ENCODE results near the gene IFI30. TPM values are rescaled to one million over a fixed set of nuclear protein-coding genes. Genes with fewer than 3 reads are reported as not detected.

IFI30 gene
- total RNA-seq, 1 experiment from 2014 or later: not detected

GRCh38 chr19:18143902-18144301 lies 29.7 kb upstream of the IFI30 start:
- no peaks in the 10 kb centered on the region for H3K9me3 ChIP-seq (ENCODE audit: low read depth, low read length, poor library complexity, severe bottlenecking)
- BruUV-seq (replicated peaks): no TSS peak
- H3K4me1 ChIP-seq (ENCODE audit: insufficient read depth, low read length, poor library complexity, severe bottlenecking): no peaks in the 10 kb centered on the region
- no peak overlapping the region for H3K27ac ChIP-seq (ENCODE audit: low read depth, low read length, poor library complexity, severe bottlenecking)
- intact Hi-C loops (cut with micrococcal nuclease; ENCODE audit: unreplicated experiment): no loop called here
- POLR2A ChIA-PET (ENCODE audit: low non-redundant PET): no interaction called here
- no peaks in the 10 kb centered on the region for H3K27me3 ChIP-seq (replicated peaks; ENCODE audit: insufficient read depth, low read depth, low read length, poor library complexity)
- DNase-seq (ENCODE audit: low spot score): no peak
- H3K36me3 ChIP-seq (ENCODE audit: insufficient read depth, low read length, poor library complexity, severe bottlenecking): peaks cover 12% of the 10 kb centered on the region
- no peak overlapping the region for H3K4me3 ChIP-seq (ENCODE audit: low read depth, low read length, poor library complexity, severe bottlenecking)
- CTCF ChIA-PET: no interaction called here
- TF ChIP-seq CTCF (conservative IDR thresholded peaks at IDR 0.05; ENCODE audit: low read depth, low read length): no peak
- no peak for TF ChIP-seq EZH2 (IDR thresholded peaks at IDR 0.05; ENCODE audit: borderline replicate concordance, low read depth, low read length, poor library complexity, severe bottlenecking)

GRCh38 chr19:18144361-18144760 lies 29.3 kb upstream of the IFI30 start:
- Histone ChIP-seq H3K36me3 (ENCODE audit: insufficient read depth, low read length, poor library complexity, severe bottlenecking) (peaks cover 12% of the 10 kb centered on the region), H3K4me1 (ENCODE audit: insufficient read depth, low read length, poor library complexity, severe bottlenecking) (no peaks in the 10 kb centered on the region), H3K27me3 (replicated peaks; ENCODE audit: insufficient read depth, low read depth, low read length, poor library complexity) (no peaks in the 10 kb centered on the region), H3K9me3 (ENCODE audit: low read depth, low read length, poor library complexity, severe bottlenecking) (no peaks in the 10 kb centered on the region), H3K27ac (ENCODE audit: low read depth, low read length, poor library complexity, severe bottlenecking) (no peak overlapping the region), H3K4me3 (ENCODE audit: low read depth, low read length, poor library complexity, severe bottlenecking) (no peak overlapping the region)
- ChIA-PET CTCF (no interaction called here), POLR2A (ENCODE audit: low non-redundant PET) (no interaction called here)
- intact Hi-C loops (cut with micrococcal nuclease; ENCODE audit: unreplicated experiment): no loop called here
- no TSS peak for BruUV-seq (replicated peaks)
- TF ChIP-seq CTCF (conservative IDR thresholded peaks at IDR 0.05; ENCODE audit: low read depth, low read length) (no peak), EZH2 (IDR thresholded peaks at IDR 0.05; ENCODE audit: borderline replicate concordance, low read depth, low read length, poor library complexity, severe bottlenecking) (no peak)
- DNase-seq (ENCODE audit: low spot score): no peak

GRCh38 chr19:18144906-18145305 lies 28.7 kb upstream of the IFI30 start:
- Histone ChIP-seq H3K9me3 (ENCODE audit: low read depth, low read length, poor library complexity, severe bottlenecking) (no peaks in the 10 kb centered on the region), H3K36me3 (ENCODE audit: insufficient read depth, low read length, poor library complexity, severe bottlenecking) (peaks cover 12% of the 10 kb centered on the region), H3K27me3 (replicated peaks; ENCODE audit: insufficient read depth, low read depth, low read length, poor library complexity) (no peaks in the 10 kb centered on the region), H3K4me3 (ENCODE audit: low read depth, low read length, poor library complexity, severe bottlenecking) (no peak overlapping the region), H3K27ac (ENCODE audit: low read depth, low read length, poor library complexity, severe bottlenecking) (no peak overlapping the region), H3K4me1 (ENCODE audit: insufficient read depth, low read length, poor library complexity, severe bottlenecking) (no peaks in the 10 kb centered on the region)
- ChIA-PET POLR2A (ENCODE audit: low non-redundant PET) (no interaction called here), CTCF (interaction anchor here (0.6 kb wide), 1 partner anchor 16 kb away, joined by 11 read pairs; no protein-coding TSS in a partner anchor)
- no peak for DNase-seq (ENCODE audit: low spot score)
- intact Hi-C loops (cut with micrococcal nuclease; ENCODE audit: unreplicated experiment): no loop called here
- BruUV-seq (replicated peaks): no TSS peak
- TF ChIP-seq EZH2 (IDR thresholded peaks at IDR 0.05; ENCODE audit: borderline replicate concordance, low read depth, low read length, poor library complexity, severe bottlenecking) (no peak), CTCF (conservative IDR thresholded peaks at IDR 0.05; ENCODE audit: low read depth, low read length) (no peak)
